OCI-LY3 (cell line): ENCODE data around the gene IL17B.

Experiments used
- H2AFZ ChIP-seq: fragments of 200-600, 300-600 bp; shearing (Covaris generic); 2 replicates; pipeline ENCODE4 v1.6.0; 2014; ENCODE audit warnings: antibody characterized with exemption, low read depth, low read length
- H3K27ac ChIP-seq: fragments of 200-600, 300-600 bp; sonication (generic); 2 replicates; pipeline ENCODE4 v1.5.1; 2014; ENCODE audit warnings: mild to moderate bottlenecking, low read length, moderate library complexity, mixed read lengths
- H3K27me3 ChIP-seq: fragments of 200-600, 300-600 bp; sonication (generic); 2 replicates; pipeline ENCODE4 v1.6.1; 2014; ENCODE audit warnings: low read depth, low read length, mixed read lengths
- H3K36me3 ChIP-seq: fragments of 200-600, 300-600 bp; sonication (generic); replicated peaks from 2 replicates; pipeline ENCODE3; 2014; ENCODE audit warnings: low read depth, low read length, mixed read lengths
- H3K4me1 ChIP-seq: fragments of 300-600, 200-600 bp; sonication (generic); 2 replicates; pipeline ENCODE4 v1.6.1; 2014; ENCODE audit warnings: low read length, mixed read lengths
- H3K4me2 ChIP-seq: fragments of 200-600, 300-600 bp; sonication (generic); 2 replicates; pipeline ENCODE4 v1.6.1; 2014; ENCODE audit warnings: low read length, mixed read lengths
- H3K4me3 ChIP-seq: fragments of 300-600, 200-600 bp; sonication (generic); 2 replicates; pipeline ENCODE4 v1.5.1; 2014; ENCODE audit warnings: antibody characterized with exemption, mild to moderate bottlenecking, low read length, moderate library complexity
- H3K79me2 ChIP-seq: fragments of 300-600, 200-600 bp; shearing (Covaris generic); 2 replicates; pipeline ENCODE4 v1.6.1; 2014; ENCODE audit warnings: mild to moderate bottlenecking, low read length, mixed read lengths
- H3K9ac ChIP-seq: fragments of 300-600, 200-600 bp; shearing (Covaris generic); 2 replicates; pipeline ENCODE4 v1.6.0; 2014; ENCODE audit warnings: mild to moderate bottlenecking, low read length, moderate library complexity
- H3K9me3 ChIP-seq: fragments of 200-600, 300-600 bp; shearing (Covaris generic); 2 replicates; pipeline ENCODE4 v1.6.1; 2014; ENCODE audit warnings: low read length, mixed read lengths; ENCODE audit not compliant: insufficient read depth
- H4K20me1 ChIP-seq: fragments of 200-600, 300-600 bp; sonication (generic); 2 replicates; pipeline ENCODE4 v1.6.1; 2016; ENCODE audit warnings: low read length, mixed read lengths; ENCODE audit not compliant: insufficient read depth
- EZH2phosphoT487 ChIP-seq: fragments of 200-600 bp; shearing (Covaris generic); IDR thresholded peaks from 2 replicates; pipeline ENCODE4 v1.6.1; 2018; ENCODE audit warnings: antibody characterized with exemption, mixed run types, low read depth
- TF ChIP-seq, protein P1 (sequence below): fragments of 200-600, 300-600 bp; sonication (generic); IDR thresholded peaks from 2 replicates; pipeline ENCODE4 v1.5.1; 2014; ENCODE audit warnings: antibody characterized with exemption, low read length, low read depth

The IL17B gene

DNA sequence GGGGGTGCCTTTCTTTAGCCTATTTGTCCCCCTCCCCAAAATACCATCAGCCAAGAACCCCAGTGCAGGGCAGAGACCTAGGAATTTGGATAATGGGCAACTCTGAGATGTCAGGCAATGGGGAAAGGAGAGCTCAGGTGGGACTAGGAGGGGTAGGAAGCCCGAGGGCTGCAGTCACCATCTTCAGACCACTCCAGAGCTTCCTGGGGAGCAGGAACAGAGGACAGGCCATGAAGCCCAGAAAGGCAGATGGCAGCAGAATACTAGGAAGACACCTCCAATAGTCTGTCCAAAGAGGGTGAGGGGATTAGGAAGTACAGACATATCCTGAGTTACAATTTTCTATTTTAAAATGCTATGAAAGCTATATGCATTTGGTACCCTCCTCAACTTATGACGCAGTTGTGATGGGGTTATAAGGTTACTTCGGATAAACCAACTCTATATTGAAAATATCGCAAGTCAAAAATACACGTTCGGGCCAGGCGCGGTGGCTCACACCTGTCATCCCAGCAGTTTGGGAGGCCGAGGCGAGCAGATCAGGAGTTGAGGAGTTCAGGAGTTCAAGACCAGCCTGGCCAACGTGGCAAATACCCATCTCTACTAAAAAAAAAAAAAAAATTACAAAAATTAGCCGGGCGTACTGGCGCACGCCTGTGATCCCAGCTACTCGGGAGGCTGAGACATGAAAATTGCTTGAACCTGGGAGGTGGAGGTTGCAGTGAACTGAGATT, 34.6 kb upstream of the IL17B start:
- no peak overlapping the region for H3K4me2 ChIP-seq
- no peak overlapping the region for H3K4me3 ChIP-seq
- no peak overlapping the region for H3K9ac ChIP-seq
- no peaks in the 10 kb centered on the region for H3K36me3 ChIP-seq
- no peaks in the 10 kb centered on the region for H4K20me1 ChIP-seq
- no peaks in the 10 kb centered on the region for H3K4me1 ChIP-seq
- H3K9me3 ChIP-seq = no peaks in the 10 kb centered on the region
- H2AFZ ChIP-seq = no peak overlapping the region
- 0 out of 2 replicates have a peak, but pooled peaks cover 3% of the 10 kb centered on the region for H3K27me3 ChIP-seq
- TF ChIP-seq, protein P1, sequence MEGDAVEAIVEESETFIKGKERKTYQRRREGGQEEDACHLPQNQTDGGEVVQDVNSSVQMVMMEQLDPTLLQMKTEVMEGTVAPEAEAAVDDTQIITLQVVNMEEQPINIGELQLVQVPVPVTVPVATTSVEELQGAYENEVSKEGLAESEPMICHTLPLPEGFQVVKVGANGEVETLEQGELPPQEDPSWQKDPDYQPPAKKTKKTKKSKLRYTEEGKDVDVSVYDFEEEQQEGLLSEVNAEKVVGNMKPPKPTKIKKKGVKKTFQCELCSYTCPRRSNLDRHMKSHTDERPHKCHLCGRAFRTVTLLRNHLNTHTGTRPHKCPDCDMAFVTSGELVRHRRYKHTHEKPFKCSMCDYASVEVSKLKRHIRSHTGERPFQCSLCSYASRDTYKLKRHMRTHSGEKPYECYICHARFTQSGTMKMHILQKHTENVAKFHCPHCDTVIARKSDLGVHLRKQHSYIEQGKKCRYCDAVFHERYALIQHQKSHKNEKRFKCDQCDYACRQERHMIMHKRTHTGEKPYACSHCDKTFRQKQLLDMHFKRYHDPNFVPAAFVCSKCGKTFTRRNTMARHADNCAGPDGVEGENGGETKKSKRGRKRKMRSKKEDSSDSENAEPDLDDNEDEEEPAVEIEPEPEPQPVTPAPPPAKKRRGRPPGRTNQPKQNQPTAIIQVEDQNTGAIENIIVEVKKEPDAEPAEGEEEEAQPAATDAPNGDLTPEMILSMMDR = no peak
- TF ChIP-seq EZH2phosphoT487 = no peak
- no peak overlapping the region for H3K27ac ChIP-seq
- no peaks in the 10 kb centered on the region for H3K79me2 ChIP-seq

DNA sequence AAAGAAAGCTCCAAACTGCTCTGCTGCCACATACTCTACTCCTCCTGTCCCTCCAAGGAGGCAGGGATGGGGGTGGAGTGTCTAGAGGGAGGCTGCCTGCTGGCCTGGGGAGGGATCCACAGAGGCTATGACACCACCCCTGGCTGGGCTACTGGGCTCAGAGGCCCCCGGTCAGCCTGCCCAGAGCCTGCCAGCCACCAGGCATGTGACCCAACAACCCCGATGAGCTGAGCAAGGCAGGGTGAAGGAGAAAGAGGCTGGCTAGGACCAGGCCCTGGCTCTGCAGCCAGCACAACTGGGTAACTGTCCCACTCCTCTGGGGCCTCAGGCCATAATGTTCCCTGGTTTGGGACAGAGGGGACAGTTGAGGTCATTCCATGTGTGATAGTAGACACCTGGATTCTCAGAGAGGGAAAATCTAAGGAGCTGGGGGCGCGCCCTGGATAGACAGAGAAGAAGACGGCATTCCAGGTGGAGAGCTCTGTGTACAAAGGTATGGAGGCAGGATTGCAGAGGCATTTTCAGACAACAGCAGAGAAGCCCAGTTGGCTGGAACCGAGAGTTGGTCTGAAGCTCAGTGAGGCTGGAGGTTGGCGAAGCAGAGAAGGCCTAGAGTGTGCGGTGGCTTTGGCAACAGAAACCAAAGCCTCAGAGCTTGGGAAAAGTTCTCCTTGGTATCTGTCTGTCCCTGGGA, 33.8 kb upstream of the IL17B start:
- H3K36me3 ChIP-seq = no peaks in the 10 kb centered on the region
- H3K9me3 ChIP-seq = no peaks in the 10 kb centered on the region
- H3K4me1 ChIP-seq = no peaks in the 10 kb centered on the region
- no peak overlapping the region for H3K4me2 ChIP-seq
- no peaks in the 10 kb centered on the region for H4K20me1 ChIP-seq
- no peaks in the 10 kb centered on the region for H3K27me3 ChIP-seq
- TF ChIP-seq EZH2phosphoT487 = no peak
- TF ChIP-seq, protein P1 = no peak
- no peak overlapping the region for H3K27ac ChIP-seq
- no peak overlapping the region for H3K4me3 ChIP-seq
- H3K9ac ChIP-seq = no peak overlapping the region
- H2AFZ ChIP-seq = no peak overlapping the region
- H3K79me2 ChIP-seq = no peaks in the 10 kb centered on the region

DNA sequence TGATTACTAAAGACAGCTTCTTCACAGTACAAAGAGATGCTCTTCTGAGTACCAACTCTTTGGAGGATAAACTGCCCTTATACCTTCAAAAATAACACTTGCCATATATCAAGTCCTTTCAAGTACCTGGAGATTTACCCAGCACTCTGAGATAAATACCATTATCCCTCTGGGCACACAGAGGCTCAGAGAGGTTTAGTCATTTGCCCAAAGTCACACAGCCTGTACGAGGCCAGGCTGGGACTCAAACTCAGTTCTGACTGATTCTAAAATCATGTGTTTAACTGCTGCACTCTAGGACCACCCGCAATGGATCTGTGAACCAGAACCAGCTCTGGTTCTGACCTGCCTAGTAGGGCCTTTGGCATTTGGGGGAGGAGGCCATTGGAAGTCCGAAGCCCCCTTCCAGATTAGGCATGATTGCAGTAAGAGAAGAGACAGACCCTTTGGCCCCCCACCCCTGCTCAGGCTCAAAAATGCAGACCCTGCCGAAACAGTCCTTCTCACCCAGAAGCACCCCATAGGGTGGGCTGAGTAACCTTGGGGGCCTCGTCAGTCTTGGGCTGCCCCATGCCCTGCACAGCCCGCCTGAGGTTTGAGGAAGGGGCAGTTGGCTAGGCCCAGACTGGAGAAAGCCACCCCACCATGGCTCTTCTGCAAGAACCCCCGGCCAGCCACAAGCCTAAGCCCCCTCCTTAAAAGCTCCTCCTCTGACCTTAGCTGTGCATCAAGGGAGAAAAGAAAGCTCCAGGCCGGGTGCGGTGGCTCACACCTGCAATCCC, 32.8 kb upstream of the IL17B start:
- no peaks in the 10 kb centered on the region for H3K79me2 ChIP-seq

More for the DNA sequence above, 32.8 kb upstream of the IL17B start:
- H3K27me3 ChIP-seq = no peaks in the 10 kb centered on the region
- no peaks in the 10 kb centered on the region for H4K20me1 ChIP-seq
- no peak overlapping the region for H3K4me2 ChIP-seq
- no peak overlapping the region for H3K9ac ChIP-seq
- H3K36me3 ChIP-seq = no peaks in the 10 kb centered on the region
- H3K9me3 ChIP-seq = no peaks in the 10 kb centered on the region
- no peak overlapping the region for H2AFZ ChIP-seq
- no peaks in the 10 kb centered on the region for H3K4me1 ChIP-seq
- no peak overlapping the region for H3K4me3 ChIP-seq
- TF ChIP-seq, protein P1 = no peak
- TF ChIP-seq EZH2phosphoT487 = no peak
- no peak overlapping the region for H3K27ac ChIP-seq
